HCT116 (cell line): ENCODE data around the gene ZNF605. TPM values are rescaled to one million over a fixed set of nuclear protein-coding genes. Genes with fewer than 3 reads are reported as not detected.

Source experiments
- ATAC-seq: fragments of 200-7000 bp; cut with Tn5 transposase; 2 replicates; pipeline ENCODE4 v1.9.1; 2020; ENCODE audit warnings: mild to moderate bottlenecking, moderate library complexity
- BruUV-seq: library from RNA; stranded (reverse); fragments of 400-500 nt; replicated peaks from 2 replicates; lab custom pipeline; 2021; lab: Mats Ljungman, UMichigan
- CTCF ChIA-PET: fragments of 300-600 bp; sonication (Branson Sonifier 250); formaldehyde crosslinking; loops from one replicate; lab custom pipeline; 2021; ENCODE audit warnings: antibody characterized with exemption; lab: Charles Lee
- POLR2A ChIA-PET: fragments of 300-600, 350-600 bp; sonication (Branson Sonifier 250); formaldehyde crosslinking; loops from one replicate; lab custom pipeline; 2021; ENCODE audit warnings: antibody characterized with exemption; lab: Charles Lee
- RAD21 ChIA-PET, 2 experiments: fragments of 300-600 bp; sonication (Branson Sonifier 250); formaldehyde crosslinking; loops; one replicate each; lab custom pipeline; 2023; ENCODE audit warnings: low total read pairs in 2 of 2; ENCODE audit not compliant: uncharacterized antibody in 2 of 2, unreplicated experiment in 2 of 2, low non-redundant PET in 1 of 2; lab: Charles Lee
- DNase-seq: peaks from one replicate; pipeline ENCODE4 v3.0.0-alpha.2; 2010; ENCODE audit warnings: low read depth, low spot score
- H2AFZ ChIP-seq: fragments of 200-600 bp; shearing (Covaris generic), sonication (generic); 2 replicates; pipeline ENCODE4 v1.6.1; 2017; ENCODE audit warnings: low read depth, mixed run types, mixed read lengths, antibody characterized with exemption, low read length; ENCODE audit not compliant: poor library complexity, severe bottlenecking
- H3K27ac ChIP-seq: 2 replicates; pipeline ENCODE4 v1.5.1; 2012; ENCODE audit warnings: low read depth, low read length
- H3K27me3 ChIP-seq: fragments of 200-600 bp; sonication (generic); 2 replicates; pipeline ENCODE4 v1.6.1; 2016; ENCODE audit warnings: mixed run types, low read length, mixed read lengths; ENCODE audit not compliant: insufficient read depth
- H3K36me3 ChIP-seq, 2 experiments: fragments of 200-500 bp in 1 of 2; fragments of 200-600 bp in 1 of 2; sonication (Bioruptor generic) in 1 of 2; sonication (generic) in 1 of 2; 2 replicates each; pipeline versions ENCODE4 v1.5.1 to v1.6.1; 2014 to 2016; ENCODE audit warnings: low read length in 2 of 2, inconsistent platforms in 1 of 2, mixed read lengths in 1 of 2, mixed run types in 1 of 2; ENCODE audit not compliant: insufficient read depth in 2 of 2, control insufficient read depth in 1 of 2
- H3K4me1 ChIP-seq, 2 experiments: fragments of 200-600 bp in 1 of 2; sonication (generic) in 1 of 2; 2 replicates each; pipeline versions ENCODE4 v1.5.1 to v1.6.1; 2012 to 2017; ENCODE audit warnings: low read length in 2 of 2, inconsistent platforms in 1 of 2, mild to moderate bottlenecking in 1 of 2, mixed read lengths in 1 of 2, mixed run types in 1 of 2, moderate library complexity in 1 of 2; ENCODE audit not compliant: insufficient read depth in 2 of 2, control insufficient read depth in 1 of 2
- H3K4me2 ChIP-seq: fragments of 200-600 bp; sonication (generic); 2 replicates; pipeline ENCODE4 v1.6.1; 2017; ENCODE audit warnings: mixed run types, low read length, mixed read lengths
- H3K4me3 ChIP-seq, 2 experiments: fragments of 200-600 bp in 1 of 2; sonication (generic) in 1 of 2; replicated peaks in 1 of 2; 2 replicates each; pipeline ENCODE4 v1.5.1; 2011 to 2016; ENCODE audit warnings: low read length in 2 of 2, control low read depth in 1 of 2, low read depth in 1 of 2, mild to moderate bottlenecking in 1 of 2, mixed read lengths in 1 of 2, mixed run types in 1 of 2
- H3K79me2 ChIP-seq: fragments of 200-600 bp; sonication (generic); 2 replicates; pipeline ENCODE4 v1.6.1; 2017; ENCODE audit warnings: mild to moderate bottlenecking, mixed run types, low read length, moderate library complexity, mixed read lengths; ENCODE audit not compliant: insufficient read depth
- H3K9ac ChIP-seq: fragments of 200-600 bp; sonication (generic); 2 replicates; pipeline ENCODE4 v1.6.1; 2016; ENCODE audit warnings: low read length, mixed read lengths
- H3K9me2 ChIP-seq: fragments of 200-600 bp; sonication (generic), shearing (Covaris generic); 2 replicates; pipeline ENCODE4 v1.6.1; 2017; ENCODE audit warnings: mixed run types, mild to moderate bottlenecking, moderate library complexity; ENCODE audit not compliant: insufficient read depth
- H3K9me3 ChIP-seq, 2 experiments: fragments of 200-500 bp in 1 of 2; fragments of 200-600 bp in 1 of 2; sonication (Bioruptor generic) in 1 of 2; sonication (generic) in 1 of 2; 2 replicates each; pipeline ENCODE4 v1.6.1; 2014 to 2017; ENCODE audit warnings: low read length in 2 of 2, mixed read lengths in 2 of 2, inconsistent platforms in 1 of 2, low read depth in 1 of 2, mild to moderate bottlenecking in 1 of 2, mixed run types in 1 of 2, moderate library complexity in 1 of 2; ENCODE audit not compliant: control insufficient read depth in 1 of 2, insufficient read depth in 1 of 2
- H4K20me1 ChIP-seq: fragments of 200-600 bp; sonication (generic), shearing (Covaris generic); 2 replicates; pipeline ENCODE4 v1.6.1; 2017; ENCODE audit warnings: mixed run types, mild to moderate bottlenecking, moderate library complexity; ENCODE audit not compliant: insufficient read depth
- CBX3 ChIP-seq: IDR thresholded peaks from 2 replicates; pipeline ENCODE4 v1.6.1; 2012; ENCODE audit warnings: low read depth
- CTCF ChIP-seq, 3 experiments: fragments of 200-600 bp in 1 of 3; sonication (generic) in 1 of 3; IDR thresholded peaks in 2 of 3; conservative IDR thresholded peaks in 1 of 3; 2 replicates each; pipeline ENCODE4 v1.5.1; 2012 to 2017; ENCODE audit warnings: low read depth in 2 of 3, low read length in 2 of 3, antibody characterized with exemption in 1 of 3, borderline replicate concordance in 1 of 3, control low read depth in 1 of 3, mild to moderate bottlenecking in 1 of 3, mixed read lengths in 1 of 3, mixed run types in 1 of 3, moderate library complexity in 1 of 3; ENCODE audit not compliant: insufficient read depth in 1 of 3
- EGR1 ChIP-seq: IDR thresholded peaks from 2 replicates; pipeline ENCODE4 v1.6.1; 2012; ENCODE audit warnings: low read depth
- ELF1 ChIP-seq: IDR thresholded peaks from 2 replicates; pipeline ENCODE4 v1.6.1; 2012; ENCODE audit warnings: low read depth, borderline replicate concordance
- EZH2phosphoT487 ChIP-seq: fragments of 200-600 bp; IDR thresholded peaks from 2 replicates; pipeline ENCODE4 v1.6.1; 2018; ENCODE audit warnings: antibody characterized with exemption, borderline replicate concordance
- FOSL1 ChIP-seq: IDR thresholded peaks from 2 replicates; pipeline ENCODE4 v1.6.1; 2012; ENCODE audit warnings: low read depth
- JUND ChIP-seq: IDR thresholded peaks from 2 replicates; pipeline ENCODE4 v1.6.1; 2012
- RAD21 ChIP-seq: IDR thresholded peaks from 2 replicates; pipeline ENCODE4 v1.6.1; 2012; ENCODE audit warnings: low read depth, mild to moderate bottlenecking
- REST ChIP-seq: IDR thresholded peaks from 2 replicates; pipeline ENCODE4 v1.6.1; 2012; ENCODE audit warnings: low read depth
- SP1 ChIP-seq: IDR thresholded peaks from 2 replicates; pipeline ENCODE4 v1.6.1; 2012; ENCODE audit warnings: low read depth
- SRF ChIP-seq: IDR thresholded peaks from 2 replicates; pipeline ENCODE4 v1.6.1; 2012; ENCODE audit warnings: low read depth
- ZBTB33 ChIP-seq: IDR thresholded peaks from 2 replicates; pipeline ENCODE4 v1.6.1; 2011; ENCODE audit warnings: mild to moderate bottlenecking, low read length, moderate library complexity; ENCODE audit not compliant: insufficient replicate concordance; ENCODE audit errors: extremely low read depth
- ZNF274 ChIP-seq: fragments of 200-500 bp; sonication (Bioruptor generic); IDR thresholded peaks from 2 replicates; pipeline ENCODE4 v1.6.1; 2014; ENCODE audit warnings: mild to moderate bottlenecking, low read depth, low read length, inconsistent platforms
- intact Hi-C: fragments of 100-400 bp; cut with micrococcal nuclease; formaldehyde crosslinking; loops from 2 replicates; pipeline ENCODE4 v1.10.0; 2022
- total RNA-seq: library from RNA; stranded (reverse); gene quantifications from one replicate; pipeline ENCODE4 v1.2.1, GENCODE V29; 2021; ENCODE audit not compliant: unreplicated experiment

Gene ZNF605
- total RNA-seq, 1 experiment from 2014 or later = 0.02 TPM

- no peak for TF ChIP-seq SRF
- TF ChIP-seq FOSL1 = no peak
- no peak for TF ChIP-seq CBX3
- TF ChIP-seq EZH2phosphoT487 = no peak
- TF ChIP-seq RAD21 = no peak
- no peak for TF ChIP-seq SP1
- no peak for TF ChIP-seq REST
- TF ChIP-seq CTCF (IDR thresholded peaks at IDR 0.05 in 2 of 3, conservative IDR thresholded peaks at IDR 0.05 in 1 of 3; ENCODE audit: borderline replicate concordance in 1 of 3, insufficient read depth in 1 of 3, low read depth in 2 of 3, low read length in 2 of 3) = no peak
- TF ChIP-seq EGR1 = no peak
- TF ChIP-seq ZBTB33 = no peak
- TF ChIP-seq JUND = no peak
- TF ChIP-seq ZNF274 = no peak
- no peak for TF ChIP-seq ELF1
- no peak overlapping the region for H3K9ac ChIP-seq
- ATAC-seq (no peak), DNase-seq (no peak)
- no peak overlapping the region for H2AFZ ChIP-seq
- no peaks in the 10 kb centered on the region for H4K20me1 ChIP-seq
- BruUV-seq = no TSS peak
- CTCF ChIA-PET = no interaction called here
- H3K4me3 ChIP-seq = no peak overlapping the region
- H3K4me1 ChIP-seq = no peaks in the 10 kb centered on the region
- H3K79me2 ChIP-seq = no peaks in the 10 kb centered on the region
- H3K36me3 ChIP-seq = no peaks in the 10 kb centered on the region
- no peak overlapping the region for H3K27ac ChIP-seq
- H3K9me2 ChIP-seq = no peaks in the 10 kb centered on the region
- POLR2A ChIA-PET = no interaction called here
- H3K27me3 ChIP-seq = no peaks in the 10 kb centered on the region
- peaks cover 15 to 25% of the 10 kb centered on the region in 2 experiments; a peak in 2 of 4 replicates for H3K9me3 ChIP-seq
- H3K4me2 ChIP-seq = no peak overlapping the region
- RAD21 ChIA-PET = no interaction called here
- intact Hi-C loops = no loop called here
Measured at GRCh38 chr12:132951649-132952048, 4.5 kb downstream of the ZNF605 start.
